Right atrium auricular region (tissue), 2 donors: ENCODE measurements around the gene KRT23. TPM values are rescaled to one million over a fixed set of nuclear protein-coding genes. Genes with fewer than 3 reads are reported as not detected.

Experiments used
- DNase-seq: peaks from one replicate; pipeline ENCODE4 v3.0.0-alpha.2; 2019; ENCODE audit warnings: low spot score
- H3K27ac ChIP-seq, 2 donors: fragments of 200-600 bp; sonication (generic); 1 replicate in 1 of 2; 2 replicates in 1 of 2; pipeline ENCODE4 v1.5.1; 2016 to 2019
- H3K27me3 ChIP-seq, 2 donors: fragments of 200-600 bp; sonication (generic); one replicate each; pipeline versions ENCODE4 v1.5.1 to v1.6.0; 2017 to 2019
- H3K36me3 ChIP-seq: fragments of 200-600 bp; sonication (generic); one replicate; pipeline ENCODE4 v1.5.1; 2016
- H3K4me1 ChIP-seq, 2 donors: fragments of 200-600 bp; sonication (generic); one replicate each; pipeline versions ENCODE4 v1.5.1 to v1.6.0; 2017 to 2019
- H3K4me3 ChIP-seq, 2 donors: fragments of 200-600 bp; sonication (generic); 1 replicate in 1 of 2; 2 replicates in 1 of 2; pipeline ENCODE4 v1.5.1; 2017 to 2019; ENCODE audit warnings: mild to moderate bottlenecking in 1 of 2, moderate library complexity in 1 of 2
- H3K9me3 ChIP-seq, 2 donors: fragments of 200-600 bp; sonication (generic); one replicate each; pipeline ENCODE4 v1.5.1; 2019
- CTCF ChIP-seq, 2 donors: fragments of 200-600 bp; sonication (generic); IDR thresholded peaks; one replicate each; pipeline ENCODE4 v1.5.1; 2019; ENCODE audit warnings: antibody characterized with exemption in 2 of 2
- total RNA-seq, 2 donors: library from RNA; depleted of rRNA; stranded (reverse); fragments of >200 nt; gene quantifications; one replicate each; pipeline ENCODE4 v1.1.0, GENCODE V29; 2016

Gene KRT23
- not detected for total RNA-seq

GRCh38 chr17:40937384-40937819 is at the start of gene KRT23:
TSS of gene KRT23 (minus strand) at chr17:40937646. CDS start at chr17:40936603, 1,043 bp downstream.
- Histone ChIP-seq H3K36me3 (no peaks in the 10 kb centered on the region), H3K27ac (no peak within 1 kb of the TSS), H3K4me1 (no peaks in the 10 kb centered on the region), H3K4me3 (no peak within 1 kb of the TSS), H3K27me3 (no peaks in the 10 kb centered on the region), H3K9me3 (no peaks in the 10 kb centered on the region)
- DNase-seq: no peak
- TF ChIP-seq CTCF (IDR thresholded peaks at IDR 0.05): no peak

- Histone ChIP-seq H3K27me3 (no peaks in the 10 kb centered on the region), H3K36me3 (no peaks in the 10 kb centered on the region), H3K27ac (no peak overlapping the region), H3K4me3 (no peak overlapping the region), H3K4me1 (no peaks in the 10 kb centered on the region), H3K9me3 (no peaks in the 10 kb centered on the region)
- TF ChIP-seq CTCF (IDR thresholded peaks at IDR 0.05): no peak
- DNase-seq: no peak
These were observed 49.5 kb upstream of the KRT23 start for GRCh38 chr17:40986920-40987319.

- H3K36me3 ChIP-seq: no peaks in the 10 kb centered on the region
- no peak for TF ChIP-seq CTCF (IDR thresholded peaks at IDR 0.05)
- H3K4me3 ChIP-seq: no peak within 1 kb of the TSS
- H3K27ac ChIP-seq: no peak within 1 kb of the TSS
- DNase-seq: no peak
- H3K4me1 ChIP-seq: no peaks in the 10 kb centered on the region
- H3K27me3 ChIP-seq: no peaks in the 10 kb centered on the region
- no peaks in the 10 kb centered on the region for H3K9me3 ChIP-seq
These were observed 46.8 kb upstream of the KRT23 start, which contains the start of gene KRT40 for GRCh38 chr17:40984226-40984625. TSS of gene KRT40 (minus strand) at chr17:40984326. CDS start at chr17:40984273, 53 bp downstream.

- no peak overlapping the region for H3K27ac ChIP-seq
- no peak overlapping the region for H3K4me3 ChIP-seq
- DNase-seq: no peak
- no peaks in the 10 kb centered on the region for H3K36me3 ChIP-seq
- no peaks in the 10 kb centered on the region for H3K9me3 ChIP-seq
- no peak for TF ChIP-seq CTCF (IDR thresholded peaks at IDR 0.05)
- H3K4me1 ChIP-seq: no peaks in the 10 kb centered on the region
- no peaks in the 10 kb centered on the region for H3K27me3 ChIP-seq
These were observed 43.7 kb upstream of the KRT23 start for GRCh38 chr17:40981115-40981514.

GRCh38 chr17:40980596-40980995 is 43.1 kb upstream of the KRT23 start:
- DNase-seq: no peak
- TF ChIP-seq CTCF (IDR thresholded peaks at IDR 0.05): no peak
- H3K9me3 ChIP-seq: no peaks in the 10 kb centered on the region
- no peaks in the 10 kb centered on the region for H3K27me3 ChIP-seq
- H3K27ac ChIP-seq: no peak overlapping the region
- no peaks in the 10 kb centered on the region for H3K4me1 ChIP-seq
- H3K36me3 ChIP-seq: no peaks in the 10 kb centered on the region
- no peak overlapping the region for H3K4me3 ChIP-seq

GRCh38 chr17:40980117-40980516 is 42.7 kb upstream of the KRT23 start:
- H3K36me3 ChIP-seq: no peaks in the 10 kb centered on the region
- no peak for TF ChIP-seq CTCF (IDR thresholded peaks at IDR 0.05)
- no peaks in the 10 kb centered on the region for H3K9me3 ChIP-seq
- H3K4me1 ChIP-seq: no peaks in the 10 kb centered on the region
- H3K4me3 ChIP-seq: no peak overlapping the region
- no peak overlapping the region for H3K27ac ChIP-seq
- DNase-seq: no peak
- no peaks in the 10 kb centered on the region for H3K27me3 ChIP-seq
